Naive thymus-derived CD8-positive, alpha-beta T cell (primary cell): ENCODE data around the gene TBC1D22A. TPM values are rescaled to one million over a fixed set of nuclear protein-coding genes. Genes with fewer than 3 reads are reported as not detected.

Experiments
- ATAC-seq, 2 donors: fragments of 150-1000 bp; cut with Tn5 transposase in 1 of 2; sonication (Bioruptor Pico), chemical (Tn5 transposase) in 1 of 2; 1 replicate in 1 of 2; 2 replicates in 1 of 2; pipeline ENCODE4 v1.10.0; 2021; ENCODE audit warnings: mild to moderate bottlenecking in 2 of 2, moderate library complexity in 2 of 2
- POLR2A ChIA-PET: fragments of 350-600 bp; sonication (Branson Sonifier 250); formaldehyde crosslinking; loops from one replicate; lab custom pipeline; 2021; ENCODE audit warnings: antibody characterized with exemption; lab: Charles Lee
- DNase-seq, 10 donors: peaks; one replicate each; pipeline versions ENCODE4 v3.0.0 to v3.0.0-alpha.2; 2020 to 2022
- H3K27ac Mint-ChIP-seq, 10 donors: one replicate each; pipeline ENCODE4 v1.8.0; 2020 to 2022; ENCODE audit warnings: mild to moderate bottlenecking in 10 of 10, mixed read lengths in 10 of 10, moderate library complexity in 4 of 10, inconsistent platforms in 1 of 10
- H3K27me3 Mint-ChIP-seq, 5 donors: one replicate each; pipeline ENCODE4 v1.8.0; 2021 to 2022; ENCODE audit warnings: mixed read lengths in 5 of 5
- H3K36me3 Mint-ChIP-seq, 3 donors: one replicate each; pipeline ENCODE4 v1.8.0; 2020 to 2022; ENCODE audit warnings: mixed read lengths in 3 of 3, mild to moderate bottlenecking in 2 of 3, inconsistent platforms in 1 of 3
- H3K4me1 Mint-ChIP-seq, 4 donors: one replicate each; pipeline ENCODE4 v1.8.0; 2021 to 2022; ENCODE audit warnings: mixed read lengths in 4 of 4
- H3K4me3 Mint-ChIP-seq, 10 donors: one replicate each; pipeline ENCODE4 v1.8.0; 2020 to 2022; ENCODE audit warnings: mild to moderate bottlenecking in 10 of 10, mixed read lengths in 10 of 10, moderate library complexity in 6 of 10, inconsistent platforms in 1 of 10
- H3K9me3 Mint-ChIP-seq, 9 donors: one replicate each; pipeline ENCODE4 v1.8.0; 2020 to 2022; ENCODE audit warnings: mixed read lengths in 9 of 9, mild to moderate bottlenecking in 3 of 9, inconsistent platforms in 1 of 9, moderate library complexity in 1 of 9
- polyA plus RNA-seq, 3 donors: library from polyadenylated mRNA; unstranded; fragments of 300-500 nt; fragmentation: Illumina TruSeq; gene quantifications; one replicate each; pipeline ENCODE4 v1.2.3, GENCODE V29; 2021
- total RNA-seq, 8 experiments: library from RNA in 2 of 8; stranded (reverse) in 2 of 8; gene quantifications; one replicate each; pipeline ENCODE4 v1.2.3 and lab custom pipeline; 2021 to 2026

Gene TBC1D22A
- total and polyA plus RNA-seq, 5 experiments from 2014 or later: 23.0 to 57.2 (median 24.6) TPM

DNA sequence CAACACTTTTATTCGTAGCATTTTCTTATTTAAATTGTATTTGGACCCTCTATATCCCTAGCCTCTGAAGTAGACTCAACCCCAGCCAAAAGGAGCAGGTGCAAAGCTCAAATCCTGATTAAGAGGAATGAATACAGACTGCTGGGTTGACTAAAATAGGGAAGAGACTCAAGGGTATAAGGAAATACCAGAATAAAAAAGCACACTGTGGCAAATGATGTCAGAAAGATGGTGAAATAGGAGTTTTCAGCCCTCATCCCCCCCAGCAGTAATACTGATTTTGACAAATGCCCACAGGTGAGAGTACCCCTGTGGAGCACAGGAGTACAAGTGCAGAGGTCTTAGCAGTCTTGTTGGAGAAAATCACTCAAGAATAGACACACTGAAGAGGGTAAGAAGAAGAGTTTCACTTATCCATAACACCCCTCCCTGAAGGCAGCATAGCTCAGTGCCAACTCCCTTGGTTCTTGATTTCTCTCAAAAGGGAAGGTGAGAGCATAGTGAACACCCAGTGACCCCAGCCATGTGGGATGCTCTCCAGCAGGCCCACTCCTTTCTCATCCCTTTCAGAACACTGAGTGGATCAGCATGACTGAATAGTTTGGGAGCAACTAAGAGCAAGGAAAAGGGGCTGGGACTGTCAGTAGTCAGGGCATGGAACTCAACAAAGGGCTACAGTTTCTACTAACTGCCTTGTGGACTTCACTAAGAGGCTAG lies 71.7 kb downstream of the TBC1D22A start:
- Mint-ChIP-seq H3K4me1 (peaks cover 13 to 28% (median 24%) of the 10 kb centered on the region in 4 donors), H3K9me3 (peaks cover 0 to 25% (median 14%) of the 10 kb centered on the region in 9 donors), H3K27ac (no peak overlapping the region), H3K36me3 (peaks cover 19 to 50% (median 33%) of the 10 kb centered on the region in 3 donors), H3K27me3 (no peaks in the 10 kb centered on the region), H3K4me3 (no peak overlapping the region)
- ATAC-seq (no peak), DNase-seq (no peak)
- POLR2A ChIA-PET: interaction anchor here (1.3 kb wide), 1 partner anchor 13 kb away, joined by 3 read pairs; no protein-coding TSS in a partner anchor

DNA sequence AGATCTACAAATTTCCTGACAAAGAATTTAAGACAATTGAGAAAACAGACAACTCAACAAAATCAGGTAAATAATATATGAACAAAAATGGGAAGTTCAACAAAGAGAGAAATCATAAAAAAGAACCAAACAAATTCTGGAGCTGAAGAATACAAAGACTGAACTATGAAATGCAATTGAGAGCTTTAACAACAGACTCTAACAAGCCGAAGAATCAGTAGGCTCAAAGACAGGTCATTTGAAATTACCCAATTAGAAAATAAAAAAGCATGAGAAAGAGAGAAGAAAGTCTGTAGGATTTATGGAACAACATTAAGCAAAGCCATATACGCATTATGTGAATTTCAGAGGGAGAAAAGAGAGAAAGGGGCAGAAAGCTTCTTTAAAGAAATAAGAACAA lies 72.8 kb downstream of the TBC1D22A start:
- Mint-ChIP-seq H3K27me3 (no peaks in the 10 kb centered on the region), H3K9me3 (peaks cover 0 to 25% (median 14%) of the 10 kb centered on the region in 9 donors), H3K4me1 (peaks cover 11 to 28% (median 15%) of the 10 kb centered on the region in 4 donors), H3K27ac (peak overlapping the region in 1 of 10 donors; percentile 17), H3K4me3 (no peak overlapping the region), H3K36me3 (peaks cover 17 to 50% (median 27%) of the 10 kb centered on the region in 3 donors)
- POLR2A ChIA-PET: no interaction called here
- ATAC-seq (no peak), DNase-seq (no peak)

DNA sequence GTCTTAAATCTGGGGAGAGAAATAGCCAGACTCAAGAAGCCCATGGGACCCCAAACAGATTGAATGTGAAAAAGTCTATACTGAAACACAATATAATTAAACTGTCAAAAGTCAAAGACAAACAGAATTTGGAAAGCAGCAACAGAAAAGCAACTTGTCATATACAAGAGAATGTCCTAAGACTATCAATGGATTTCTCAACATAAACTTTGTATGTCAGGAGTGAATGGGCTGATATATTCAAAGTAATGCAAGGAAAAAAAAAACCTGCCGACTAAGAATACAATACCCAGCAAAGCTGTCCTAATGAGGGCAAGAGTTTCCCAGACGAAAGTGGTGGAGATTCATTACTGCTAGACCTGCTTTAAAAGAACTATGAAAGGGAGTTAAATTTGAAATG lies 73.2 kb downstream of the TBC1D22A start:
- Mint-ChIP-seq H3K27me3 (no peaks in the 10 kb centered on the region), H3K4me1 (peaks cover 10 to 27% (median 13%) of the 10 kb centered on the region in 4 donors), H3K4me3 (no peak overlapping the region), H3K9me3 (peaks cover 0 to 25% (median 14%) of the 10 kb centered on the region in 9 donors), H3K36me3 (peaks cover 17 to 49% (median 24%) of the 10 kb centered on the region in 3 donors), H3K27ac (no peak overlapping the region)
- DNase-seq: no peak
- POLR2A ChIA-PET: no interaction called here
- no peak for ATAC-seq

DNA sequence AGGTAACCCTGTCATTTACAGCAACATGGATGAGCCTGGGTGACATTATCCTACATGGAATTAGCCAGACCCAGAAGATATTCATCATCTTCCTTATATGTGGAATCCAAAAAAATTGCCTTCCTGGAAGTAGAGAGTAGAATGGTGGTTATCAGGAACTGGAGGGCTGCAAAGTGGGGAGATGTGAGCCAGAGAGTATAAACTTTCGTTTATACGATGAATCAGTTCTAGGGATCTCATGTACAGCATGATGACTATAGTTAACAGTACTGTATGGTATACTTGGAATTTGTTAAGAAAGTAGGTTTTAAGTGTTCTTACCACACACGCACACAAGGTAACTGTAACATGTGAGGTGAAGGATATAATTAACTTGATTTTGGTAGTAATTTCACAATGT lies 79.1 kb downstream of the TBC1D22A start:
- POLR2A ChIA-PET: no interaction called here
- ATAC-seq (no peak), DNase-seq (no peak)
- peaks cover 0 to 11% (median 11%) of the 10 kb centered on the region in 3 donors for H3K36me3 Mint-ChIP-seq
- H3K4me3 Mint-ChIP-seq: no peak overlapping the region
- H3K4me1 Mint-ChIP-seq: peaks cover 30 to 57% (median 47%) of the 10 kb centered on the region in 4 donors
- no peaks in the 10 kb centered on the region for H3K27me3 Mint-ChIP-seq
- H3K9me3 Mint-ChIP-seq: peaks cover 0 to 3% (median 0%) of the 10 kb centered on the region in 9 donors
- H3K27ac Mint-ChIP-seq: no peak overlapping the region

DNA sequence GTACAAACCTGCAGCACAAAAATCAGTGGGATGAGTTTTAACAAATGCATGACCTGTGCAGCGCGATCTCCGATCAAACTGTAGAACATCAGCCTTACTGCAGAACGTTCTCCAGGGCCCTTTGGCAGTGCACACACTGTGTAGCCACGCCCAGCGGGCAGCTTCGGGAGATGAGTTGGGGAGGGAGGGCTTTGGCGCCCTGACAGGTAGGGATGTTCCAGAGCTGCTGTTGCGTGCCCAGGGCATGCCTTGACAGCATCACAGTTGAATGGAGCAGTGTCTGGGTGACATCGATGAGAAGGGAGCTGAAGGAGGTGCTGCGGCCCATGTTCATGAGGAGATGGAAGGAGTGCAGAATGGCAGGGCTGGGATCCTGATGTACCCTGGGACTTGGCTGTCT lies 80.2 kb downstream of the TBC1D22A start:
- DNase-seq (no peak), ATAC-seq (no peak)
- Mint-ChIP-seq H3K4me1 (peaks cover 36 to 61% (median 54%) of the 10 kb centered on the region in 4 donors), H3K4me3 (no peak overlapping the region), H3K27ac (peak overlapping the region in 3 of 10 donors; percentile 2 to 80 (median 44)), H3K27me3 (no peaks in the 10 kb centered on the region), H3K9me3 (no peaks in the 10 kb centered on the region), H3K36me3 (peaks cover 0 to 19% (median 8%) of the 10 kb centered on the region in 3 donors)
- POLR2A ChIA-PET: no interaction called here

DNA sequence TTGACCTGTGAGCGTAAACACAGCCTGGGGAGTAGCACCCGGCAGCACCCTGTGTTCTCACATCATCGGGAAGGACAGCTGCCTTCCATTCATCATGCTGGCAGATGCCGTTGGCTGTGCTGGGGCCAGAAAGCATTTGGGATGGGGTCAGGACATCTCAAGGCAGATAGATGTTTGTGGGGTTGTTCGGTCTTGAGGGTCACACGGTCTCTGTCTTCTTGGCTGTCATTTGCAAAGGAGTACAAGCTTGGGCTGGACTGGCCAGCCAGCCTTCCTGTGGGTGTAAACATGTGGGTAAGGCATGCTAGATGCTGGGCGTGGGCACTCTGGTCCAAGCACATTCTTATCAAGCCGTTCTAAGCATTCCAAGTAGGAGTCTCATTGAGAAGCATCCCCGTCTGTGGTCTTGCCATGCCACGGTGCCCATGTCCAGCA lies 81.4 kb downstream of the TBC1D22A start:
- peak overlapping the region in 3 of 10 donors; percentile 40 to 51 (median 48) for H3K27ac Mint-ChIP-seq
- no peaks in the 10 kb centered on the region for H3K27me3 Mint-ChIP-seq
- no peak for ATAC-seq
- POLR2A ChIA-PET: no interaction called here
- H3K4me3 Mint-ChIP-seq: no peak overlapping the region
- H3K4me1 Mint-ChIP-seq: peaks cover 38 to 66% (median 59%) of the 10 kb centered on the region in 4 donors
- H3K36me3 Mint-ChIP-seq: peaks cover 0 to 30% (median 10%) of the 10 kb centered on the region in 3 donors
- no peaks in the 10 kb centered on the region for H3K9me3 Mint-ChIP-seq
- no peak for DNase-seq

DNA sequence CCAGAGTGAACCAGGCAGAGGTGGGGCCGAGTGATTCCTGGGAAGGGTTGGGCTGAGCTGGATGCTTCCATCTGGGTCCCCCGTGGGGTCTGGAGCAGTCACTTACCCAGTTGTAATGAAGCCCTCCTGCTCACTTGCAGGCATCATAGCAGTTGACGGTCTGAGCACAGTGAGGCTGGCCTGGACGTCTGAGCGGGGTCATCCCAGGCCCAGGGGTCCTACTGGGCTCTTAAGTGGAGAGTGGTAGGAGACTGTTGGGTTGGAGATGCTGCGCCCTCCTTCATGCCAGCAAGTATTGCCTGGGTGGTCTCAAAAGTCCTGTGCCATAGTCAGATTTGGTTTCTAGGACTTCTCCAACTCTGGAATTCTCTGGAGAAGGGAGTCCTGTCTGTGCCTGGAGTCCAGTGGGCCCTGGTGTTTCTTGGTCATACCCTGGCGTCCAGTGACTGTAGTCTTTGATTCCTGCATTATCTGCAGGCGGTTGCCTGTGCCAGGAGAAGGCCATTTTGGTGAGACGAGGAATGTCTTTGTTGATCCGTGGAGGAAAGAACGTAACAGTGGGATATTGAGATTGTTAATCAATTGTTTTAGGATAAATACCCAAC lies 82.3 kb downstream of the TBC1D22A start:
- POLR2A ChIA-PET: no interaction called here
- ATAC-seq: no peak
- no peak for DNase-seq
- Mint-ChIP-seq H3K9me3 (no peaks in the 10 kb centered on the region), H3K4me3 (no peak overlapping the region), H3K27ac (peak overlapping the region in 2 of 10 donors; percentile 8 to 23), H3K36me3 (peaks cover 0 to 38% (median 14%) of the 10 kb centered on the region in 3 donors), H3K27me3 (no peaks in the 10 kb centered on the region), H3K4me1 (peaks cover 40 to 75% (median 61%) of the 10 kb centered on the region in 4 donors)

DNA sequence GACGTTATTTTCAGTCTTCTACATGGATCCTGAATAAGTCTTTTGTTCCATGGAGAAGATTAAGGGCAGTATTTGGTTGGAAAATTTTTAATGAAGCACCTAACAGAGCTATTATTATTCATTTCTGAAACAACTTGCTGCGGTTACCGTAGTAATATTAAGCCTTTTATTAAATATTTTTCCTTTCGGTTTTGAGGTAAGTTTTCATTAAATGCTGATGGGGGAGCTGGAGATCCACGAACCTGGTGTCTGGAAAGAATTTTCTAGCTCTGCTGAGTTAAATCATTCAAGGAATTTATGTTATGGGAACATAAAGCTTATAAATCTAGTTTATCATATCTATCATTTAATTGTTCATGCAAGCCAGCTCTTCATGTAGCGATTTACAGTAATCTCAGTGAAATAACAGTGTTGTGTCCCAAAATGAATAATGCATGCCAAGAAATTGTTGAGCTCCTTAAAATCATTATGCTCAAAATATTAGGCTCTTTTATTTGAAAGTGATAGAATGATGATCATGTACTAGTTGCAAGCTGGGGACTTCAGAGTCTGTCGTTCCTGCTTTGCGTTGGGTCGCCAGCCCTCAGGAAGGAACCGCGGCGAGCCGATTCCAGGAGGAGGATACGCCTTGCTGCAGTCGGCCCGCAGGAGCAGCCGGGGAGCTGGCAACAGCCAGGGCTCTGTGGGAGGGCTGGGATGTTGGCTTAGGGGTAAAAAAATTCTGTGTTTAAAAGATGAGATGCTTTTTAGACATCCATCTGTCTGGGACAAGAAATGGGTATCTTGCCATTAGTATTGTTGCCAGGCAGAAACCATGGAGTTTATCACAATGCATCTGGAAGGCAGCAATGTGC lies 83.1 kb downstream of the TBC1D22A start:
- Mint-ChIP-seq H3K27me3 (no peaks in the 10 kb centered on the region), H3K4me3 (no peak overlapping the region), H3K27ac (no peak overlapping the region), H3K4me1 (peaks cover 43 to 79% (median 61%) of the 10 kb centered on the region in 4 donors), H3K9me3 (no peaks in the 10 kb centered on the region), H3K36me3 (peaks cover 0 to 44% (median 15%) of the 10 kb centered on the region in 3 donors)
- POLR2A ChIA-PET: no interaction called here
- DNase-seq (no peak), ATAC-seq (no peak)

DNA sequence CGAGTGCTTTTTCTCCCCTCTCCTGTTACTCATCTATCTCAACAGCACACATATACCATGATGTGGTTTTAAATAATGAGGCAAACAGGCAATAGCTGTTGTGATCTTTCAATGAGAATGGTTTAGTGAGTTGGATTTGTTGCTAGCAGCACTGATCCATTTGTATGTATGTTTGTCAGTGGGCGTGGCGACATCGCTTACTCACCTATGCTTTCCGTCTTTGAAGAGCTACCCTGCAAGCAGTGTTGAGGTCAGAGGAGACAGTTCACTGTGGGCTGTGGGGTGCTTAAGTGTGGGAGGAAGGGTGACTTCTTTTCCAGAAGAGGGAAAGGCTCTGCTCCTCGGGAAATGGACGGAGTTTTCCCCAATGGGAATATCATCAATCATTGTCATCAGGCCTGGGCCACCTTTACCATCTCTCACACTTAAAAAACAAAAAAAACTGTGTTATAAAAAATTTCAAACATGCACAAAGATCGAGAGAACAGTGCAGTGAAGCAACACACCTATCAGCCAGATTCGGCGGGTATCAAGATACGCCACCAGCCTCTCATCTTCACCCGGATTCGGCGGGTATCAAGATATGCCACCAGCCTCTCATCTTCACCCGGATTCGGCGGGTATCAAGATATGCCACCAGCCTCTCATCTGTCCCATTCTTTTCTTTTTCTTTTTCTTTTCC lies 83.8 kb downstream of the TBC1D22A start:
- DNase-seq: no peak
- no peaks in the 10 kb centered on the region for H3K9me3 Mint-ChIP-seq
- H3K27me3 Mint-ChIP-seq: no peaks in the 10 kb centered on the region
- H3K4me1 Mint-ChIP-seq: peaks cover 41 to 78% (median 59%) of the 10 kb centered on the region in 4 donors
- peaks cover 0 to 51% (median 19%) of the 10 kb centered on the region in 3 donors for H3K36me3 Mint-ChIP-seq
- ATAC-seq: peak in 1 of 2 donors; percentile 42
- H3K27ac Mint-ChIP-seq: peak overlapping the region in 4 of 10 donors; percentile 2 to 82 (median 28)
- H3K4me3 Mint-ChIP-seq: no peak overlapping the region
- POLR2A ChIA-PET: no interaction called here

DNA sequence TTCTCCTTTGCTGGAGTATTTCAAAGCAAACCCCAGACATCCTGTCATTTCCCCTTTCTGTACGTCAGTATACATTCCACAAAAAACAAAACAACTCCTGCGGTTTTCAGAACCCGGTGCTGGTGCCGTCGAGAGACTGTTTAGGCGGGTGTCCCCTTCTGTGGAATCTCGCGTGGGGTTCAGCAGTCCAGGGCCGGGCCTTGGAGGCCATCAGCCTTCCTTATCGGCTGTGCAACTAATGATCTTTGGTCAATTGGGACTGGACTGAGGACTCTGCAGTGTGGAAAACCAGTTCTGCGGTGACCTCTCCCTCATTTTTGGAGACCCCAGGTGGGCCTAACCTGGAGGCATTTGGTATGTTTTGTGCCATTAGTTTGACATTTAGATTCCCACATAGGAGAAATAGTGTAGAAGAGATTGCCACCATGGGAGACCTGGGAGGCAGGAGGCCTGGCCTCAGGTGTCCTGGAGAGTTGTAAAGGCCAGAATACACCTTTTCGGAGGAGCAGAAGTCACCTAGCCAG lies 84.4 kb downstream of the TBC1D22A start:
- H3K4me1 Mint-ChIP-seq: peaks cover 39 to 81% (median 59%) of the 10 kb centered on the region in 4 donors
- DNase-seq: no peak
- H3K27me3 Mint-ChIP-seq: no peaks in the 10 kb centered on the region
- POLR2A ChIA-PET: no interaction called here
- H3K4me3 Mint-ChIP-seq: no peak overlapping the region
- H3K27ac Mint-ChIP-seq: peak overlapping the region in 4 of 10 donors; percentile 41 to 82 (median 56)
- H3K36me3 Mint-ChIP-seq: peaks cover 0 to 56% (median 22%) of the 10 kb centered on the region in 3 donors
- H3K9me3 Mint-ChIP-seq: no peaks in the 10 kb centered on the region
- no peak for ATAC-seq

DNA sequence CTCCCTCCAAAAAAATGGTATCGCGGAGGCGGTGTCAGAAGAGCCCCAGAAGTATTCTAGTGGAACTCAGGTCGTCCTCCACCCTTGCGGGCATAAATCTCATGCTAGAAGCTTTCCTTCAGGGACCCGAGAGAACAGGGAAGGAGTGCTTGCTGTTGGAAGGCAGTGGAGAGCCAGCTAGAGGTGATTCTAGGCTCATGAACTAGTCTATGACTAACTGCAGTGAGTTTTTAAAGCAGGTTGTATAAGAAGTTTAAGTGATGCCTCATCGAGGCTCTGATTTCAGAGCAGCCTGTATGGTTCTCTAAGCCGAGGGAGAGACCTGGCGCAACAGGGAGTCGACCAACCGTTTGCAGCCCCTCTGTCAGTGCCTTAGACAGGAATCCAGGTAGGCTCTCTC lies 85.7 kb downstream of the TBC1D22A start:
- H3K36me3 Mint-ChIP-seq: peaks cover 0 to 66% (median 22%) of the 10 kb centered on the region in 3 donors
- no peak overlapping the region for H3K4me3 Mint-ChIP-seq
- H3K27me3 Mint-ChIP-seq: no peaks in the 10 kb centered on the region
- DNase-seq (no peak), ATAC-seq (no peak)
- H3K9me3 Mint-ChIP-seq: no peaks in the 10 kb centered on the region
- POLR2A ChIA-PET: no interaction called here
- H3K4me1 Mint-ChIP-seq: peaks cover 40 to 83% (median 55%) of the 10 kb centered on the region in 4 donors
- H3K27ac Mint-ChIP-seq: no peak overlapping the region

DNA sequence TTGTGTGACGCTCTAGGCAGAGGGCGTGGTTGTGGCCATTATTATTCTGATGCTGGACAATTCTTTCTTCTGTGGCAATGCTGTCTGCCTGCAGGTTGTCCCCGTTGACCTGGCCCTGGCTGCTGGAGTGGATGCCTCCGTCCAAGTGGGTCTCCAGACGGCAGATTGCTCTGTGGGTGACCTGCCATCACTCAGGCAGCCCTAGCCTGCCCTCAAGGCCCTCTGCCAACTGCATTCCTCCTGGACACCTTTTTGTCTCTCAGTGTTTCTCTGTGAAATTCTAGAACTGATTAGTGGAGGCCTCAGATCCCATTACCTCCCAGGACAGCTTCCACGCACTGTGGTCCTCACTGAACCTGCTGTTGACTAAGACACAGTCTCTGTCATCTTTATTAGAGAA lies 86.7 kb downstream of the TBC1D22A start:
- no peaks in the 10 kb centered on the region for H3K27me3 Mint-ChIP-seq
- H3K4me3 Mint-ChIP-seq: no peak overlapping the region
- POLR2A ChIA-PET: no interaction called here
- peaks cover 40 to 83% (median 58%) of the 10 kb centered on the region in 4 donors for H3K4me1 Mint-ChIP-seq
- H3K27ac Mint-ChIP-seq: peak overlapping the region in 1 of 10 donors; percentile 55
- H3K9me3 Mint-ChIP-seq: no peaks in the 10 kb centered on the region
- peaks cover 0 to 69% (median 22%) of the 10 kb centered on the region in 3 donors for H3K36me3 Mint-ChIP-seq
- DNase-seq: no peak
- ATAC-seq: no peak
